H9 (cell line): Measurements from ENCODE around the gene CD300C. TPM values are rescaled to one million over a fixed set of nuclear protein-coding genes. Genes with fewer than 3 reads are reported as not detected.
A peak's percentile ranks its signal among the peaks of the same experiment; 100 is the strongest.

Experiments used
- DNase-seq: peaks from one replicate; pipeline ENCODE4 v3.0.0-alpha.2; 2017
- H2AFZ ChIP-seq: one replicate; pipeline ENCODE4 v1.6.1; 2013; ENCODE audit warnings: mild to moderate bottlenecking, low read length, control low read depth, moderate library complexity
- H2AK5ac ChIP-seq: 2 replicates; pipeline ENCODE4 v1.6.1; 2013; ENCODE audit warnings: low read length, control low read depth, mixed read lengths; ENCODE audit not compliant: insufficient read length
- H2BK120ac ChIP-seq: one replicate; pipeline ENCODE4 v1.6.1; 2013; ENCODE audit warnings: low read depth, mild to moderate bottlenecking, low read length, control low read depth, inconsistent platforms; ENCODE audit not compliant: poor library complexity, severe bottlenecking
- H2BK12ac ChIP-seq: 2 replicates; pipeline ENCODE4 v1.6.1; 2013; ENCODE audit warnings: low read length, control low read depth, mixed read lengths, low read depth; ENCODE audit not compliant: insufficient read length
- H2BK15ac ChIP-seq: 2 replicates; pipeline ENCODE4 v1.6.1; 2013; ENCODE audit warnings: low read depth, low read length, control low read depth
- H2BK20ac ChIP-seq: one replicate; pipeline ENCODE4 v1.6.1; 2013; ENCODE audit warnings: low read depth, mild to moderate bottlenecking, low read length, control low read depth, inconsistent platforms; ENCODE audit not compliant: poor library complexity, severe bottlenecking
- H2BK5ac ChIP-seq: 2 replicates; pipeline ENCODE4 v1.6.1; 2013; ENCODE audit warnings: low read length, control low read depth, mixed read lengths; ENCODE audit not compliant: insufficient read length
- H3K14ac ChIP-seq: 2 replicates; pipeline ENCODE4 v1.6.1; 2013; ENCODE audit warnings: low read length, control low read depth; ENCODE audit not compliant: insufficient read depth
- H3K18ac ChIP-seq: 2 replicates; pipeline ENCODE4 v1.6.1; 2013; ENCODE audit warnings: low read depth, mild to moderate bottlenecking, mixed read lengths, low read length, control low read depth; ENCODE audit not compliant: insufficient read length
- H3K23ac ChIP-seq: 2 replicates; pipeline ENCODE4 v1.6.1; 2013; ENCODE audit warnings: low read length, control low read depth, mixed read lengths, low read depth; ENCODE audit not compliant: insufficient read length
- H3K23me2 ChIP-seq: 2 replicates; pipeline ENCODE4 v1.6.1; 2013; ENCODE audit warnings: low read depth, mild to moderate bottlenecking, mixed read lengths, low read length, control low read depth; ENCODE audit not compliant: insufficient read length, poor library complexity, severe bottlenecking
- H3K27ac ChIP-seq: 2 replicates; pipeline ENCODE4 v1.5.1; 2013; ENCODE audit warnings: low read length, control low read depth, mixed read lengths, low read depth; ENCODE audit not compliant: insufficient read length
- H3K27me3 ChIP-seq: 2 replicates; pipeline ENCODE4 v1.6.1; 2013; ENCODE audit warnings: low read length, control low read depth, inconsistent platforms; ENCODE audit not compliant: insufficient read depth
- H3K4ac ChIP-seq: 2 replicates; pipeline ENCODE4 v1.6.1; 2013; ENCODE audit warnings: low read depth, mild to moderate bottlenecking, control low read depth, inconsistent platforms, low read length, moderate library complexity
- H3K4me1 ChIP-seq: 2 replicates; pipeline ENCODE4 v1.6.1; 2013; ENCODE audit warnings: low read length, control low read depth, inconsistent platforms; ENCODE audit not compliant: insufficient read depth
- H3K4me2 ChIP-seq: 2 replicates; pipeline ENCODE4 v1.6.1; 2013; ENCODE audit warnings: low read length, control low read depth, mixed read lengths; ENCODE audit not compliant: insufficient read length, insufficient read depth
- H3K56ac ChIP-seq: 2 replicates; pipeline ENCODE4 v1.6.1; 2013; ENCODE audit warnings: low read depth, mild to moderate bottlenecking, mixed read lengths, low read length, control low read depth; ENCODE audit not compliant: insufficient read length
- H3K79me1 ChIP-seq: 2 replicates; pipeline ENCODE4 v1.6.1; 2013; ENCODE audit warnings: low read depth, mild to moderate bottlenecking, moderate library complexity, low read length, control low read depth, inconsistent platforms; ENCODE audit not compliant: insufficient read depth, poor library complexity, severe bottlenecking
- H3K79me2 ChIP-seq: 2 replicates; pipeline ENCODE4 v1.6.1; 2013; ENCODE audit warnings: low read length, control low read depth, inconsistent platforms; ENCODE audit not compliant: insufficient read depth
- H3K9ac ChIP-seq: 2 replicates; pipeline ENCODE4 v1.6.1; 2013; ENCODE audit warnings: low read length, control low read depth, mixed read lengths; ENCODE audit not compliant: insufficient read length; ENCODE audit errors: extremely low read depth
- H3K9me3 ChIP-seq: one replicate; pipeline ENCODE4 v1.6.1; 2013; ENCODE audit warnings: low read depth, low read length, inconsistent platforms; ENCODE audit not compliant: control insufficient read depth
- H3T11ph ChIP-seq: one replicate; pipeline ENCODE4 v1.6.1; 2013; ENCODE audit warnings: mild to moderate bottlenecking, low read length, control low read depth, inconsistent platforms
- H4K20me1 ChIP-seq: one replicate; pipeline ENCODE4 v1.6.1; 2013; ENCODE audit not compliant: control insufficient read depth, insufficient read length, insufficient read depth
- H4K5ac ChIP-seq: 2 replicates; pipeline ENCODE4 v1.6.1; 2013; ENCODE audit warnings: low read depth, mild to moderate bottlenecking, mixed read lengths, low read length, control low read depth; ENCODE audit not compliant: insufficient read length
- H4K8ac ChIP-seq: replicated peaks from 2 replicates; pipeline ENCODE4 v1.6.1; 2013; ENCODE audit warnings: low read length, control low read depth, mixed read lengths, low read depth; ENCODE audit not compliant: insufficient read length
- H4K91ac ChIP-seq: 2 replicates; pipeline ENCODE4 v1.6.1; 2013; ENCODE audit warnings: low read depth, mild to moderate bottlenecking, moderate library complexity, mixed read lengths, low read length, control low read depth; ENCODE audit not compliant: insufficient read length
- H3K27ac Mint-ChIP-seq, 3 experiments: 2 replicates in 2 of 3; 3 replicates in 1 of 3; pipeline ENCODE4 v1.8.0; 2020 to 2021; ENCODE audit warnings: mixed read lengths in 3 of 3, mild to moderate bottlenecking in 1 of 3, moderate library complexity in 1 of 3
- H3K27me3 Mint-ChIP-seq: 2 replicates; pipeline ENCODE4 v1.8.0; 2021; ENCODE audit warnings: low read depth, mild to moderate bottlenecking, moderate library complexity, mixed read lengths
- H3K36me3 Mint-ChIP-seq, 3 experiments: 2 replicates in 2 of 3; 3 replicates in 1 of 3; pipeline ENCODE4 v1.8.0; 2020 to 2021; ENCODE audit warnings: low read depth in 3 of 3, mixed read lengths in 3 of 3; ENCODE audit not compliant: insufficient read depth in 1 of 3
- H3K4me1 Mint-ChIP-seq, 2 experiments: 2 replicates each; pipeline ENCODE4 v1.8.0; 2020; ENCODE audit warnings: mixed read lengths in 2 of 2
- H3K4me3 Mint-ChIP-seq, 2 experiments: 2 replicates in 1 of 2; 3 replicates in 1 of 2; pipeline ENCODE4 v1.8.0; 2020 to 2021; ENCODE audit warnings: mild to moderate bottlenecking in 2 of 2, mixed read lengths in 2 of 2, moderate library complexity in 1 of 2
- H3K9me3 Mint-ChIP-seq, 2 experiments: 2 replicates in 1 of 2; 3 replicates in 1 of 2; pipeline ENCODE4 v1.8.0; 2020; ENCODE audit warnings: mild to moderate bottlenecking in 2 of 2, mixed read lengths in 2 of 2, moderate library complexity in 1 of 2
- CTCF ChIP-seq: fragments of 200-600 bp; sonication (generic); conservative IDR thresholded peaks from 3 replicates; pipeline ENCODE4 v1.8.0; 2021; ENCODE audit warnings: antibody characterized with exemption, mild to moderate bottlenecking
- WGBS: extraction: QIAGEN DNeasy Blood & Tissue Kit; methylation state at CpG from one replicate; pipeline ENCODE4 v1.1.7; 2013; ENCODE audit warnings: missing lambda C conversion rate, low lambda C conversion rate, mixed read lengths; ENCODE audit not compliant: insufficient read length; ENCODE audit errors: extremely low coverage; 5-methylcytosine and 5-hydroxymethylcytosine counted together
- total RNA-seq: library from RNA; stranded (reverse); gene quantifications from 2 replicates; pipeline ENCODE4 v1.2.1, GENCODE V29; 2021

CD300C gene
- total RNA-seq, 1 experiment from 2014 or later, result not detected

- Histone ChIP-seq H3K9me3 (no peaks in the 10 kb centered on the region), H4K91ac (no peak overlapping the region), H3K56ac (no peak overlapping the region), H2BK12ac (no peak overlapping the region), H2BK5ac (no peak overlapping the region), H2BK20ac (no peak overlapping the region), H3K9ac (no peak overlapping the region), H4K5ac (no peak overlapping the region), H4K8ac (no peak overlapping the region), H3K18ac (no peak overlapping the region), H4K20me1 (no peaks in the 10 kb centered on the region), H3K4ac (no peak overlapping the region), H3K27ac (no peak overlapping the region), H3K14ac (no peak overlapping the region), H2AFZ (no peak overlapping the region), H3K27me3 (no peaks in the 10 kb centered on the region), H3K23me2 (no peaks in the 10 kb centered on the region), H3K79me1 (no peaks in the 10 kb centered on the region), H3K79me2 (no peaks in the 10 kb centered on the region), H3K23ac (no peak overlapping the region), H2BK120ac (no peak overlapping the region), H3K4me1 (no peaks in the 10 kb centered on the region), H3T11ph (no peak overlapping the region), H2BK15ac (no peak overlapping the region), H2AK5ac (no peak overlapping the region), H3K4me2 (no peak overlapping the region)
- no peak for DNase-seq
- Mint-ChIP-seq H3K9me3 (peaks cover 0 to 2% of the 10 kb centered on the region in 2 experiments; a peak in 1 of 5 replicates), H3K27me3 (peaks cover 27% of the 10 kb centered on the region), H3K27ac (peak overlapping the region in 1 of 3 experiments; percentile 70; a peak in 1 of 7 replicates), H3K4me1 (no peaks in the 10 kb centered on the region), H3K36me3 (no peaks in the 10 kb centered on the region), H3K4me3 (no peak overlapping the region)
- WGBS, result no CpG with 5 or more reads among the region's 14 CpGs
- TF ChIP-seq CTCF, result peak; percentile 31; the same call in 1 of the 3 replicates
Observed at GRCh38 chr17:74543406-74543805, 2.5 kb downstream of the CD300C start.
